Stimulated activated CD4-positive, alpha-beta T cell treated with anti-CD3 and anti-CD28 coated beads, Interleukin-4, amount 100 ng/mL, for 48 hours (primary cell): Measurements from ENCODE around the gene SVEP1.

Source experiments
- DNase-seq, 2 donors: peaks; one replicate each; pipeline ENCODE4 v3.0.0-alpha.2; 2020; ENCODE audit warnings: low read depth in 2 of 2

The SVEP1 gene

DNA sequence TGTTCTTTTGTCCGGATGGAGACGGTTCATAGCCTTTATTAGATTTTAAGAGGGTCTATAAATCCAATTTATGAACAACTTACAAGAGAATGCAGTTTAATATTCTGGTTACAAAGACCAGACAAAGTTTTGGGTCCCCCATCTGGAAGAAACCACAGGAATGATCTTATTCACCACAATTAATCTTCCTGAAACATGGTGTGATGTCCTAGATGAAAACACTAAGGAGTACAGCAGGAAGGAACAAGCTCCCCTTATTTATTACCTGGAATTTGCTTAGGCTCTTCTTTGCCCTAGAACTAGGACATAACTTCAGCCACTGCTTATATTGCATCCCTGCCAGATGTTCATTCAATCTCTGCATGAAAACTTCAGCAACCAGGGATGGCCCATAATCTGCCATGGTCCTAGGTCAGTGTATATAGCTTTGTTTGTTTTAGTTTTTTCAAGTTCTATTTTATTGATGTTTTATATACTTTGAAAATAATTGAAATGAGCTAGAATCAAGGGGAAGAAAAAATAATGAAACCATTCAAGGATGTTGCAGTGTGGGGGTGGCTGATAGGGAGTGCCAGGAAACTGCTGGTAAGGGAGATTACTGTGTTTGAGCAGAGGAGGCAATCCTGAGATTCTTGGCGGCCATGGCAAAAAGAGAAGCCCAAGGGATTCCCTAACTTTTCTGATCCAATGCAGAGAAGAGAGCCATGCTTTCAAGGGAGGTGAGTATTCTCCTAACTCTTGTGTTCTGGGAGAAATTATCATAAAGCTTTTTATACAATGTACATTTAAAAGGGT is 258.7 kb downstream of the SVEP1 start:
- no peak for DNase-seq

DNA sequence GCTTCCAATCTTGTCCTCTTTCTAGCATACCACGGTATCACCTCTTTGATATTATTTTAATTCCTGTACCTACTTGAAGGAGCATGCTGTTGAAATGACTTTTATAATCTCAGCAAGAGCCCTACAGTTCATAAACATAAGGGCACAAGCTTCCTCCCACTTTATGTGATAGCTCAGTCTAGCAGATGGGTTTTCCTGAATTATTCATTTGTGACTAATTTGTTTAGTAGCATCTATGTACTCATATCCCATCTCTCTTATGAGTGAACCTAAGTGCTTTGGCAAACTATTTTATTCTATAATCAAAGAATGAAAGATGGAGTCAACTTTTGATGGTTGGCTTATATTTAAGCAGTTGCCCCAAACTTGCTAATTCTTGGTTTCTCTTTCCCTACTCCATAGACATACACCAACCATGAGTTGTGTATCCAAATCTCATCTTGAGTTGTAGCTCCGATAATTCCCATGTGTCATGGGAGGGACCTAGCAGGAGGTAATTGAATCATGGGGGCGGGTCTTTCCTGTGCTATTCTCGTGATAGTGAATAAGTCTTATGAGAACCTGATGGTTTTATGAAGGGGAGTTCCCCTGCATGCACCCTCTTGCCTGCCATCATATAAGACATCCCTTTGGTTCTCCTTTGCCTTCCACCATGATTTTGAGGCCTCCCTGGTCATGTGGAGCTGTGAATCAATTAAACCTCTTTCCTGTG is 259.6 kb downstream of the SVEP1 start:
- DNase-seq = no peak

DNA sequence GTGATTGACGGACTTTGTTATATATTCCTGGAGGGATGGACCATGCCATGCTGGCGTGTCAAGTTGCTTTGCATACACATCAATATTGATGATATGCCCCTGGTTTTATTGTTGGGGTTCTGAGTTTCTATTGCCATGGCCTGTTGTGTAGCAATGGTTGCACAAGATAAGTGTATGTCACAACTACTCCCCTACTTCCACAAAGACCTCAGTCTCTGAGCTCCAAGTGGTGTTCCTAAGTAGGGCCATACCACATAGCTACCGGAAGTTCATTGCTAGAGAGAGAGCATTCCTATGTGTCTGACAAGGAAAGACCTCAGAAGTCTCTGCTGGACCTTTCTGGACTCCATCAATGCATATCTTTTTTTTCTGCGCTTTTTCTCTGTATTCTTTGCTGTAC is 261.6 kb downstream of the SVEP1 start:
- DNase-seq = no peak

GRCh38 chr9:110316261-110317075 is 263.1 kb downstream of the SVEP1 start:
- no peak for DNase-seq
